Measurements from ENCODE around the gene MBP. TPM values are rescaled to one million over a fixed set of nuclear protein-coding genes. Genes with fewer than 3 reads are reported as not detected.
A peak's percentile ranks its signal among the peaks of the same experiment; 100 is the strongest.

The MBP gene
- total RNA-seq, 2 experiments from 2014 or later: 13.5 to 28.9 TPM

- 0 out of 2 replicates have a peak overlapping the region, but pooled peaks have one; percentile 69 for H3K4me2 ChIP-seq (ENCODE audit: low read length)
- POLR2A ChIA-PET: no interaction called here
- peaks cover 46% of the 10 kb centered on the region for H3K4me1 ChIP-seq (ENCODE audit: insufficient read depth, low read length, poor library complexity, severe bottlenecking)
- no peaks in the 10 kb centered on the region for H3K9me2 ChIP-seq (ENCODE audit: insufficient read depth, low read length)
- BruUV-seq (replicated peaks): no TSS peak
- no peak overlapping the region for H3K4me3 ChIP-seq (ENCODE audit: low read depth, low read length, poor library complexity, severe bottlenecking)
- no peaks in the 10 kb centered on the region for H3K9me3 ChIP-seq (ENCODE audit: low read length)
- no peaks in the 10 kb centered on the region for H4K20me1 ChIP-seq (ENCODE audit: insufficient read depth, low read length)
- no peak for DNase-seq (ENCODE audit: low spot score)
- no peak overlapping the region for H3K27ac ChIP-seq (ENCODE audit: low read depth, low read length, poor library complexity, severe bottlenecking)
- no peak for TF ChIP-seq EZH2phosphoT487 (IDR thresholded peaks at IDR 0.05; ENCODE audit: borderline replicate concordance, low read depth, low read length)
- TF ChIP-seq CTCF (conservative IDR thresholded peaks at IDR 0.05; ENCODE audit: low read length): no peak
- intact Hi-C loops (cut with micrococcal nuclease; ENCODE audit: unreplicated experiment): no loop called here
- H3K79me2 ChIP-seq (ENCODE audit: insufficient read depth, low read depth, low read length): no peaks in the 10 kb centered on the region
- H3K36me3 ChIP-seq (ENCODE audit: insufficient read depth, low read length): no peaks in the 10 kb centered on the region
- CTCF ChIA-PET (ENCODE audit: unreplicated experiment): no interaction called here
- no peak overlapping the region for H2AFZ ChIP-seq (ENCODE audit: low read length)
Observed at GRCh38 chr18:77043541-77044280, 88.9 kb downstream of the MBP start.

GRCh38 chr18:77042583-77042982, 90.0 kb downstream of the MBP start:
- H3K4me1 ChIP-seq (ENCODE audit: insufficient read depth, low read length, poor library complexity, severe bottlenecking): peaks cover 35% of the 10 kb centered on the region
- H3K9me3 ChIP-seq (ENCODE audit: low read length): no peaks in the 10 kb centered on the region
- no peak overlapping the region for H2AFZ ChIP-seq (ENCODE audit: low read length)
- no peak overlapping the region for H3K4me3 ChIP-seq (ENCODE audit: low read depth, low read length, poor library complexity, severe bottlenecking)
- H4K20me1 ChIP-seq (ENCODE audit: insufficient read depth, low read length): no peaks in the 10 kb centered on the region
- H3K4me2 ChIP-seq (ENCODE audit: low read length): no peak overlapping the region
- TF ChIP-seq CTCF (conservative IDR thresholded peaks at IDR 0.05; ENCODE audit: low read length) (no peak), EZH2phosphoT487 (IDR thresholded peaks at IDR 0.05; ENCODE audit: borderline replicate concordance, low read depth, low read length) (no peak)
- no peaks in the 10 kb centered on the region for H3K36me3 ChIP-seq (ENCODE audit: insufficient read depth, low read length)
- DNase-seq (ENCODE audit: low spot score): no peak
- intact Hi-C loops (cut with micrococcal nuclease; ENCODE audit: unreplicated experiment): no loop called here
- ChIA-PET CTCF (ENCODE audit: unreplicated experiment) (no interaction called here), POLR2A (interaction anchor here (1.0 kb wide), 1 partner anchor 10 kb away, joined by 4 read pairs; no protein-coding TSS in a partner anchor)
- H3K79me2 ChIP-seq (ENCODE audit: insufficient read depth, low read depth, low read length): no peaks in the 10 kb centered on the region
- no TSS peak for BruUV-seq (replicated peaks)
- H3K9me2 ChIP-seq (ENCODE audit: insufficient read depth, low read length): no peaks in the 10 kb centered on the region
- no peak overlapping the region for H3K27ac ChIP-seq (ENCODE audit: low read depth, low read length, poor library complexity, severe bottlenecking)

Measured in OCI-LY7 (cell line).